GM12801 (cell line): ENCODE data around the gene RNASE13.

ENCODE experiments used
- CTCF ChIP-seq: IDR thresholded peaks from one replicate; pipeline ENCODE4 v1.5.1; 2011; ENCODE audit warnings: control low read depth; ENCODE audit not compliant: insufficient read length; ENCODE audit errors: extremely low read depth

Gene RNASE13

GRCh38 chr14:20986811-20987210, 47.8 kb downstream of the RNASE13 start:
- no peak for TF ChIP-seq CTCF
